Osteocyte (in vitro differentiated cells): Measurements from ENCODE around the gene FAM156A. TPM values are rescaled to one million over a fixed set of nuclear protein-coding genes. Genes with fewer than 3 reads are reported as not detected.

ENCODE experiments used
- DNase-seq: peaks from one replicate; pipeline ENCODE4 v3.0.0; 2021; ENCODE audit warnings: mixed read lengths; ENCODE audit not compliant: unreplicated experiment; ENCODE audit errors: extremely low spot score
- H3K27ac Mint-ChIP-seq: one replicate; pipeline ENCODE4 v1.8.0; 2021; ENCODE audit warnings: mild to moderate bottlenecking, mixed read lengths; ENCODE audit not compliant: unreplicated experiment
- H3K27me3 Mint-ChIP-seq: one replicate; pipeline ENCODE4 v1.8.0; 2021; ENCODE audit warnings: mixed read lengths; ENCODE audit not compliant: unreplicated experiment
- H3K36me3 Mint-ChIP-seq: one replicate; pipeline ENCODE4 v1.8.0; 2021; ENCODE audit warnings: mixed read lengths; ENCODE audit not compliant: unreplicated experiment
- H3K4me1 Mint-ChIP-seq: one replicate; pipeline ENCODE4 v1.8.0; 2021; ENCODE audit warnings: mixed read lengths; ENCODE audit not compliant: unreplicated experiment
- H3K4me3 Mint-ChIP-seq: one replicate; pipeline ENCODE4 v1.8.0; 2021; ENCODE audit warnings: mild to moderate bottlenecking, moderate library complexity, mixed read lengths; ENCODE audit not compliant: unreplicated experiment
- H3K9me3 Mint-ChIP-seq: one replicate; pipeline ENCODE4 v1.8.0; 2021; ENCODE audit warnings: mixed read lengths; ENCODE audit not compliant: unreplicated experiment
- total RNA-seq: library from RNA; stranded (reverse); gene quantifications from 2 replicates; pipeline ENCODE4 v1.2.1, GENCODE V29; 2021
- TF ChIP-seq, protein P1 (sequence below): fragments of 200-600 bp; sonication (generic); IDR thresholded peaks from 2 replicates; pipeline ENCODE4 v1.5.0; 2021; ENCODE audit warnings: antibody characterized with exemption, mild to moderate bottlenecking, moderate library complexity

The FAM156A gene
- total RNA-seq, 1 donor from 2014 or later, result 27.4 TPM

- peaks cover 11% of the 10 kb centered on the region for H3K27me3 Mint-ChIP-seq
- H3K36me3 Mint-ChIP-seq, result no peaks in the 10 kb centered on the region
- no peaks in the 10 kb centered on the region for H3K4me1 Mint-ChIP-seq
- TF ChIP-seq, protein P1, sequence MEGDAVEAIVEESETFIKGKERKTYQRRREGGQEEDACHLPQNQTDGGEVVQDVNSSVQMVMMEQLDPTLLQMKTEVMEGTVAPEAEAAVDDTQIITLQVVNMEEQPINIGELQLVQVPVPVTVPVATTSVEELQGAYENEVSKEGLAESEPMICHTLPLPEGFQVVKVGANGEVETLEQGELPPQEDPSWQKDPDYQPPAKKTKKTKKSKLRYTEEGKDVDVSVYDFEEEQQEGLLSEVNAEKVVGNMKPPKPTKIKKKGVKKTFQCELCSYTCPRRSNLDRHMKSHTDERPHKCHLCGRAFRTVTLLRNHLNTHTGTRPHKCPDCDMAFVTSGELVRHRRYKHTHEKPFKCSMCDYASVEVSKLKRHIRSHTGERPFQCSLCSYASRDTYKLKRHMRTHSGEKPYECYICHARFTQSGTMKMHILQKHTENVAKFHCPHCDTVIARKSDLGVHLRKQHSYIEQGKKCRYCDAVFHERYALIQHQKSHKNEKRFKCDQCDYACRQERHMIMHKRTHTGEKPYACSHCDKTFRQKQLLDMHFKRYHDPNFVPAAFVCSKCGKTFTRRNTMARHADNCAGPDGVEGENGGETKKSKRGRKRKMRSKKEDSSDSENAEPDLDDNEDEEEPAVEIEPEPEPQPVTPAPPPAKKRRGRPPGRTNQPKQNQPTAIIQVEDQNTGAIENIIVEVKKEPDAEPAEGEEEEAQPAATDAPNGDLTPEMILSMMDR, result no peak
- peaks cover 7% of the 10 kb centered on the region for H3K9me3 Mint-ChIP-seq
- peak; percentile 7 for DNase-seq
- no peak overlapping the region for H3K27ac Mint-ChIP-seq
- H3K4me3 Mint-ChIP-seq, result no peak overlapping the region
These were observed 43.6 kb upstream of the FAM156A start for GRCh38 chrX:53001958-53002357.

GRCh38 chrX:53000447-53001135 lies 42.3 kb upstream of the FAM156A start:
- TF ChIP-seq, protein P1, result no peak
- Mint-ChIP-seq H3K36me3 (no peaks in the 10 kb centered on the region), H3K4me3 (no peak overlapping the region), H3K9me3 (peaks cover 7% of the 10 kb centered on the region), H3K27ac (no peak overlapping the region), H3K4me1 (peaks cover 4% of the 10 kb centered on the region), H3K27me3 (peaks cover 11% of the 10 kb centered on the region)
- peak; percentile 83 for DNase-seq

DNA sequence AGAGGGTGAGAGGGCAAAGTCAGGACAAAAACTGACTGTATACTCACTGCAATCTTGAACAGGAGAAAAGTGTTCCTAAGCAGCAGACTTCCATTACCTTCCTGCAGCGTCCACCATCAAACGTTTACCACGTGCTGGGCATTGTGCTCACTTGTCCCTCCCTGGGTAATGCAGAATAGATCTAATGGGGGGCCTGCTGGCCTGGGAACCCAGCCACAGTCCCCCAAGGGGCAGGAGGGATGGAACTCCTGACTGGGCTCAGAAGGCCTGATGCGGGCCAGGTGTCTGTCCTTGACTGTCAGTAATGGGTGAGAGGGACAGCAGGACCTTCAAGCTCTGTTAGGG lies 37.6 kb upstream of the FAM156A start:
- TF ChIP-seq, protein P1, result no peak
- Mint-ChIP-seq H3K27me3 (no peaks in the 10 kb centered on the region), H3K27ac (peak overlapping the region; percentile 99), H3K4me1 (peaks cover 11% of the 10 kb centered on the region), H3K9me3 (peaks cover 12% of the 10 kb centered on the region), H3K4me3 (peak overlapping the region; percentile 90), H3K36me3 (no peaks in the 10 kb centered on the region)
- DNase-seq, result no peak

DNA sequence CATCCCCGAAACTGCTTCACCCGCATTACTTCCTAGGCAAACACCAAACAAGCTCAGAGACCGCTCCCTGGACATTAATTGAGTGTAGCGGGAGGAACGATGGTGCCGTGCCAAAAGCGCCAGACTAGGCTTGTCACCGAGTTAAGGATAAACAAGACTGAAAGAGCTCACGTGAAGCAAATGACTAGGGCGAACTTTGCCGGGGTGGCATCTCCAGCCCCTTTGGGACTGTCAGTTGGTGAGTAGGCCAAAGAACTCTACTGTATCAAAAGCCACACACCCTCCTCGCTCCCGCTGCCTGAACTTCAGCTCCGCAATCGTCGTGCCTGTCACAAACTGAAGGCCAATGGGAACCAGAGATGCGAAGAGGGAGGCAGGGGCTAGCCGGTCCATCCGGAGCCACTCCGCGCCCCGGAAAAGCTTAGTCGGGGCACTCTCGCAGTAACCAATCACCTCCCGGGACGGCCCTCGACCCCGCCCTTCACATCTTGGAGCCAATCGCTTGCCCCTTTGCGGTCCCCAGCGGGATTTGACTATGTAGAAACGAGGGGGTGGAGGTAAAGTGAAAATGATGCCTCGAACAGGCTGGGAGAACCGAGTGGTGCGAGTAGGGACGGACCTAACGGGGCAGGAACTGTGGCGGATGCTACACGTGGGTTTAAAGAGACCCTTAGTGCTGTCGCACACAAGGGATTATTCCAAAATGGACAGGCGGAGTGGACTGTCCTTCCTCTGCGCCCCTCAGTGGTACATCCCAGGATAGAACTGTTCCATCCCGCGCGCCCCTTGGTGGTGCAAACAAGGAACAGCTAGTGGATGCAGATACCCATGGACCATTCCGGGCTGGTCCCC lies 37.0 kb upstream of the FAM156A start:
- peak; percentile 96 for DNase-seq
- Mint-ChIP-seq H3K9me3 (peaks cover 12% of the 10 kb centered on the region), H3K36me3 (no peaks in the 10 kb centered on the region), H3K27ac (peak overlapping the region; percentile 99), H3K27me3 (no peaks in the 10 kb centered on the region), H3K4me1 (peaks cover 11% of the 10 kb centered on the region), H3K4me3 (peak overlapping the region; percentile 90)
- TF ChIP-seq, protein P1, result peak; percentile 65

- TF ChIP-seq, protein P1, result no peak
- H3K27ac Mint-ChIP-seq, result no peak overlapping the region
- no peak overlapping the region for H3K4me3 Mint-ChIP-seq
- no peaks in the 10 kb centered on the region for H3K27me3 Mint-ChIP-seq
- peaks cover 9% of the 10 kb centered on the region for H3K9me3 Mint-ChIP-seq
- peaks cover 10% of the 10 kb centered on the region for H3K4me1 Mint-ChIP-seq
- H3K36me3 Mint-ChIP-seq, result no peaks in the 10 kb centered on the region
- DNase-seq, result peak; percentile 46
These were observed 32.5 kb upstream of the FAM156A start for GRCh38 chrX:52990848-52991247.
